DOHH2 (cell line): Measurements from ENCODE around the gene HES2.
"Not testable (repeated sequence)": the region's sequence is repeated elsewhere in the genome, so short reads cannot be mapped to it uniquely, and the experiment has no call there.

Experiments used
- H3F3A ChIP-seq: fragments of 200-600 bp; sonication (generic), shearing (Covaris generic); 2 replicates; pipeline ENCODE4 v1.6.0; 2016; ENCODE audit warnings: antibody characterized with exemption, mild to moderate bottlenecking; ENCODE audit not compliant: control insufficient read depth, insufficient read depth
- H3K27ac ChIP-seq: fragments of 200-600 bp; sonication (generic); 2 replicates; pipeline ENCODE4 v1.5.1; 2014; ENCODE audit warnings: low read depth, mild to moderate bottlenecking, low read length, moderate library complexity
- H3K27me3 ChIP-seq: fragments of 200-600 bp; sonication (generic); 2 replicates; pipeline ENCODE4 v1.6.1; 2014; ENCODE audit warnings: mild to moderate bottlenecking, low read length, mixed read lengths; ENCODE audit not compliant: control insufficient read depth
- H3K36me3 ChIP-seq: fragments of 200-600 bp; sonication (generic); 2 replicates; pipeline ENCODE4 v1.6.1; 2014; ENCODE audit warnings: mild to moderate bottlenecking, low read length, moderate library complexity, mixed read lengths; ENCODE audit not compliant: control insufficient read depth
- H3K4me1 ChIP-seq: fragments of 200-600 bp; sonication (generic); 2 replicates; pipeline ENCODE4 v1.6.1; 2014; ENCODE audit warnings: mild to moderate bottlenecking, low read length, mixed read lengths; ENCODE audit not compliant: control insufficient read depth
- H3K4me2 ChIP-seq: fragments of 200-600 bp; sonication (generic); 2 replicates; pipeline ENCODE4 v1.6.0; 2014; ENCODE audit warnings: mild to moderate bottlenecking, low read length, moderate library complexity
- H3K4me3 ChIP-seq: fragments of 200-600 bp; sonication (generic); 2 replicates; pipeline ENCODE4 v1.5.1; 2014; ENCODE audit warnings: mild to moderate bottlenecking, low read length, mixed read lengths
- H3K79me2 ChIP-seq: fragments of 200-600 bp; sonication (generic); 2 replicates; pipeline ENCODE4 v1.6.1; 2014; ENCODE audit warnings: mild to moderate bottlenecking, low read length, mixed read lengths; ENCODE audit not compliant: control insufficient read depth
- H3K9me2 ChIP-seq: fragments of 200-600 bp; sonication (generic); replicated peaks from 2 replicates; pipeline ENCODE4 v1.6.1; 2014; ENCODE audit warnings: mild to moderate bottlenecking, low read length, mixed read lengths; ENCODE audit not compliant: control insufficient read depth
- H3K9me3 ChIP-seq: fragments of 200-600 bp; sonication (generic); 2 replicates; pipeline ENCODE4 v1.6.1; 2014; ENCODE audit warnings: antibody characterized with exemption, low read length, mixed read lengths; ENCODE audit not compliant: control insufficient read depth, insufficient read depth
- H4K20me1 ChIP-seq: fragments of 200-600 bp; sonication (generic); 2 replicates; pipeline ENCODE4 v1.6.0; 2014; ENCODE audit warnings: low read depth, mild to moderate bottlenecking, antibody characterized with exemption, low read length, moderate library complexity; ENCODE audit not compliant: control insufficient read depth, insufficient read depth
- CTCF ChIP-seq: fragments of 200-600 bp; sonication (generic); IDR thresholded peaks from one replicate; pipeline ENCODE4 v1.5.1; 2014; ENCODE audit warnings: antibody characterized with exemption, mild to moderate bottlenecking, low read depth, low read length; ENCODE audit not compliant: poor library complexity, severe bottlenecking
- EZH2phosphoT487 ChIP-seq: fragments of 200-600 bp; sonication (generic); IDR thresholded peaks from 2 replicates; pipeline ENCODE4 v1.6.1; 2017; ENCODE audit warnings: borderline replicate concordance, mild to moderate bottlenecking, antibody characterized with exemption, low read length, moderate library complexity, mixed read lengths

HES2 gene

GRCh38 chr1:6396998-6397397, 22.7 kb downstream of the HES2 start:
- no peak overlapping the region for H3K4me2 ChIP-seq
- no peak overlapping the region for H3K4me3 ChIP-seq
- no peaks in the 10 kb centered on the region; the same call in 1 of the 2 replicates for H3F3A ChIP-seq
- H4K20me1 ChIP-seq = no peaks in the 10 kb centered on the region
- peaks cover 9% of the 10 kb centered on the region for H3K79me2 ChIP-seq
- H3K4me1 ChIP-seq = peaks cover 18% of the 10 kb centered on the region
- no peaks in the 10 kb centered on the region for H3K9me2 ChIP-seq
- H3K27ac ChIP-seq = no peak overlapping the region
- TF ChIP-seq EZH2phosphoT487 (no peak), CTCF (peak; percentile 37)
- H3K36me3 ChIP-seq = no peaks in the 10 kb centered on the region
- no peaks in the 10 kb centered on the region for H3K27me3 ChIP-seq
- H3K9me3 ChIP-seq = no peaks in the 10 kb centered on the region

- H3K9me3 ChIP-seq = not testable (repeated sequence)
These were observed 23.9 kb downstream of the HES2 start for GRCh38 chr1:6395781-6396244.

GRCh38 chr1:6395130-6395529, 24.6 kb downstream of the HES2 start:
- H3K4me2 ChIP-seq = peak overlapping the region; percentile 78; the same call in 1 of the 2 replicates
- not testable (repeated sequence) for H3F3A ChIP-seq, H3K27me3 ChIP-seq, H3K9me3 ChIP-seq, H3K4me3 ChIP-seq, H3K9me2 ChIP-seq, H3K36me3 ChIP-seq, H4K20me1 ChIP-seq, H3K27ac ChIP-seq
- H3K79me2 ChIP-seq = peaks cover 27% of the 10 kb centered on the region
- H3K4me1 ChIP-seq = peaks cover 24% of the 10 kb centered on the region

More at GRCh38 chr1:6395781-6396244, 23.9 kb downstream of the HES2 start:
- not testable (repeated sequence) for H3K27me3 ChIP-seq, H3K9me2 ChIP-seq, H4K20me1 ChIP-seq, H3K27ac ChIP-seq, H3F3A ChIP-seq, H3K36me3 ChIP-seq, H3K4me2 ChIP-seq, H3K4me3 ChIP-seq
- Histone ChIP-seq H3K79me2 (peaks cover 21% of the 10 kb centered on the region), H3K4me1 (peaks cover 24% of the 10 kb centered on the region)

GRCh38 chr1:6393400-6394187, 26.1 kb downstream of the HES2 start, which contains the start of gene ACOT7:
TSS of gene ACOT7 (minus strand) at chr1:6393767. CDS start at chr1:6393399, 368 bp downstream.
- Histone ChIP-seq H3F3A (no peaks in the 10 kb centered on the region; the same call in 1 of the 2 replicates), H3K9me3 (no peaks in the 10 kb centered on the region), H3K4me1 (peaks cover 24% of the 10 kb centered on the region), H3K9me2 (no peaks in the 10 kb centered on the region), H4K20me1 (no peaks in the 10 kb centered on the region), H3K27ac (peak within 1 kb of the TSS; percentile 52), H3K4me3 (peak within 1 kb of the TSS; percentile 71), H3K27me3 (no peaks in the 10 kb centered on the region), H3K4me2 (peak within 1 kb of the TSS; percentile 80), H3K79me2 (peaks cover 41% of the 10 kb centered on the region), H3K36me3 (no peaks in the 10 kb centered on the region)
- peak; percentile 23 for TF ChIP-seq CTCF
- no peak for TF ChIP-seq EZH2phosphoT487
